Keratinocyte (primary cell): ENCODE results near the gene DUSP5.

Experiments
- EZH2 ChIP-seq: IDR thresholded peaks from one replicate; pipeline ENCODE4 v1.6.1; 2012; ENCODE audit warnings: inconsistent platforms, mild to moderate bottlenecking, low read length, moderate library complexity
- TF ChIP-seq, protein P1 (sequence below), 3 experiments: IDR thresholded peaks in 1 of 3; conservative IDR thresholded peaks in 1 of 3; optimal IDR thresholded peaks in 1 of 3; 2 replicates in 2 of 3; 3 replicates in 1 of 3; pipeline versions ENCODE3 to v1.5.1; 2011; ENCODE audit warnings: low read length in 3 of 3, mild to moderate bottlenecking in 3 of 3, moderate library complexity in 2 of 3, control low read depth in 1 of 3, inconsistent platforms in 1 of 3; ENCODE audit not compliant: insufficient read depth in 2 of 3; ENCODE audit errors: extremely low read depth in 1 of 3

DNA sequence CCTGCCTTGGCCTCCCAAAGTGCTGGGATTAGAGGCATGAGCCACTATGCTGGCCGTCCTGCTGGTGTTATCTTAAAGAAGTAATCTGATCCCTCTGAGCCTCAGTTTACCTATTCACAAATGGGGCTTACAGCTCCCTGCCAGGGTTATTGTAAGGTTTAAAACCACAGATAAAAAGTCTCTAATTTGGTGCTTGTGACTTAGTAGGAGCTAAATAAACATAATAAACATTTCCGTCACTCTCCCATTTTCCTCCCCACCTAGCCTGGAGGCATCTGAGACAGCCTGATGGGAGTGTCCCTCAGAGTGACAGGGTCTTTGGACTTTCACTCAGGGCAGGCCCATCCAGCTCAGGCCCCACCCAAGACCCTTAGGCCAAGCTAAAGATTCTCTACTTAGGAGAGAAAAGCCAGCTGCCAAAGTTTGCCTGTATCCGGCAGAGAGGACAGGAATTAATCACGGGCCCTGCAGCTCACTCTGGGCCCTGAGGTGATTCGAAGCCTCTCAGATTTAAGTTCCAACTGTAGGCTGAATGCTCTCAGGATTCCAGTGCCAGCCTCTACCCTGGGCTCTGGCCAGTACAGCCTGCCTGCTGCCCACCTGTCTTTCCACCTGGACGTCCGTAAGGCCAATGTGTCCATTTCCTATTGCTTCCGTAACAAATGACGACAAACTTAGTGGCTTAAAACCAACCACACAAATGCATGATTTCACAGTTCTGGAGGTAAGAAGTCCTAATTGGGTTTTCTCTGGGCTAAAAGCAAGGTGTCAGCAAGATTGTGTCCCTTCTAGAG lies 21.8 kb upstream of the DUSP5 start:
- no peak for TF ChIP-seq EZH2
- TF ChIP-seq, protein P1, sequence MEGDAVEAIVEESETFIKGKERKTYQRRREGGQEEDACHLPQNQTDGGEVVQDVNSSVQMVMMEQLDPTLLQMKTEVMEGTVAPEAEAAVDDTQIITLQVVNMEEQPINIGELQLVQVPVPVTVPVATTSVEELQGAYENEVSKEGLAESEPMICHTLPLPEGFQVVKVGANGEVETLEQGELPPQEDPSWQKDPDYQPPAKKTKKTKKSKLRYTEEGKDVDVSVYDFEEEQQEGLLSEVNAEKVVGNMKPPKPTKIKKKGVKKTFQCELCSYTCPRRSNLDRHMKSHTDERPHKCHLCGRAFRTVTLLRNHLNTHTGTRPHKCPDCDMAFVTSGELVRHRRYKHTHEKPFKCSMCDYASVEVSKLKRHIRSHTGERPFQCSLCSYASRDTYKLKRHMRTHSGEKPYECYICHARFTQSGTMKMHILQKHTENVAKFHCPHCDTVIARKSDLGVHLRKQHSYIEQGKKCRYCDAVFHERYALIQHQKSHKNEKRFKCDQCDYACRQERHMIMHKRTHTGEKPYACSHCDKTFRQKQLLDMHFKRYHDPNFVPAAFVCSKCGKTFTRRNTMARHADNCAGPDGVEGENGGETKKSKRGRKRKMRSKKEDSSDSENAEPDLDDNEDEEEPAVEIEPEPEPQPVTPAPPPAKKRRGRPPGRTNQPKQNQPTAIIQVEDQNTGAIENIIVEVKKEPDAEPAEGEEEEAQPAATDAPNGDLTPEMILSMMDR (optimal IDR thresholded peaks at IDR 0.05 in 1 of 3, IDR thresholded peaks at IDR 0.05 in 1 of 3, conservative IDR thresholded peaks at IDR 0.05 in 1 of 3; ENCODE audit: extremely low read depth in 1 of 3, insufficient read depth in 2 of 3, low read length in 3 of 3) = no peak
